Stromal cell of bone marrow (primary cell): ENCODE measurements around the gene APBA1.
"Not testable (repeated sequence)": the region's sequence is repeated elsewhere in the genome, so short reads cannot be mapped to it uniquely, and the experiment has no call there.

Experiments
- DNase-seq: peaks from one replicate; pipeline ENCODE4 v3.0.0-alpha.2; 2012; ENCODE audit warnings: low read depth

Gene APBA1

GRCh38 chr9:69605406-69605805 lies 66.8 kb downstream of the APBA1 start:
- no peak for DNase-seq

GRCh38 chr9:69604568-69605219 lies 67.5 kb downstream of the APBA1 start:
- no peak for DNase-seq

- DNase-seq = no peak
Observed at GRCh38 chr9:69603656-69604055, 68.5 kb downstream of the APBA1 start.

- no peak for DNase-seq
Observed at GRCh38 chr9:69602773-69603172, 69.4 kb downstream of the APBA1 start.

GRCh38 chr9:69601698-69602097 lies 70.5 kb downstream of the APBA1 start:
- DNase-seq = no peak

- no peak for DNase-seq
Observed at GRCh38 chr9:69600314-69601047, 71.7 kb downstream of the APBA1 start.

GRCh38 chr9:69599232-69599971 lies 72.8 kb downstream of the APBA1 start:
- DNase-seq = peak; percentile 31

- not testable (repeated sequence) for DNase-seq
Observed at GRCh38 chr9:69596906-69597305, 75.3 kb downstream of the APBA1 start.

- DNase-seq = no peak
Observed at GRCh38 chr9:69594180-69594579, 78.0 kb downstream of the APBA1 start.

- no peak for DNase-seq
Observed at GRCh38 chr9:69593756-69594155, 78.4 kb downstream of the APBA1 start.

GRCh38 chr9:69593301-69593700 lies 78.9 kb downstream of the APBA1 start:
- DNase-seq = no peak

GRCh38 chr9:69590266-69590665 lies 81.9 kb downstream of the APBA1 start:
- DNase-seq = no peak

- no peak for DNase-seq
Observed at GRCh38 chr9:69589156-69589555, 83.0 kb downstream of the APBA1 start.

GRCh38 chr9:69585571-69585970 lies 86.6 kb downstream of the APBA1 start:
- DNase-seq = no peak

GRCh38 chr9:69584759-69585158 lies 87.4 kb downstream of the APBA1 start:
- DNase-seq = peak; percentile 16

- no peak for DNase-seq
Observed at GRCh38 chr9:69583645-69584234, 88.4 kb downstream of the APBA1 start.

GRCh38 chr9:69582544-69583297 lies 89.5 kb downstream of the APBA1 start:
- DNase-seq = no peak

- no peak for DNase-seq
Observed at GRCh38 chr9:69582018-69582417, 90.2 kb downstream of the APBA1 start.

- DNase-seq = no peak
Observed at GRCh38 chr9:69580582-69581214, 91.5 kb downstream of the APBA1 start.

- DNase-seq = no peak
Observed at GRCh38 chr9:69579760-69580581, 92.2 kb downstream of the APBA1 start.
